T-helper 1 cell treated with Interleukin-12 subunit alpha and Interleukin-12 subunit beta and Interleukin-4 antibody, amounts not matched to agents 30 ng/mL and 1 ng/mL, for 36 hours (primary cell): ENCODE data around the gene FAM120A. TPM values are rescaled to one million over a fixed set of nuclear protein-coding genes. Genes with fewer than 3 reads are reported as not detected.

Source experiments
- intact Hi-C: fragments of 100-400 bp; cut with micrococcal nuclease; formaldehyde crosslinking; loops from one replicate; pipeline ENCODE4 v1.15.1; 2024
- total RNA-seq: library from RNA; stranded (reverse); gene quantifications from 2 replicates; pipeline ENCODE4 v1.2.3, GENCODE V29; 2022

The FAM120A gene
- total RNA-seq, 1 donor from 2014 or later = 143 TPM

- intact Hi-C loops = no loop called here
These were observed 154.7 kb downstream of the FAM120A start for GRCh38 chr9:93606187-93606586.

GRCh38 chr9:93610206-93610605 lies 158.7 kb downstream of the FAM120A start:
- intact Hi-C loops = no loop called here

- intact Hi-C loops = no loop called here
These were observed 160.7 kb downstream of the FAM120A start for GRCh38 chr9:93612052-93612795.

GRCh38 chr9:93612796-93613154 lies 161.3 kb downstream of the FAM120A start:
- intact Hi-C loops = no loop called here

- intact Hi-C loops = no loop called here
These were observed 161.7 kb downstream of the FAM120A start for GRCh38 chr9:93613174-93613573.

- intact Hi-C loops = no loop called here
These were observed 162.3 kb downstream of the FAM120A start for GRCh38 chr9:93613791-93614190.

- intact Hi-C loops = no loop called here
These were observed 163.5 kb downstream of the FAM120A start for GRCh38 chr9:93614830-93615468.

Other genes starting within 250 kb of the FAM120A start
- gene FAM120AOS, start 1.9 kb downstream of the FAM120A start, total RNA-seq = 40.7 and 41.2 TPM in 2 replicates
- gene PHF2, start 124.9 kb downstream of the FAM120A start, total RNA-seq = 28.2 and 29.9 TPM in 2 replicates